ENCODE measurements around the gene BAZ1A.

Gene BAZ1A

GRCh38 chr14:34824826-34825225 lies 50.3 kb downstream of the BAZ1A start:
- H3K9me3 ChIP-seq (ENCODE audit: low read length) = no peaks in the 10 kb centered on the region
- no peak overlapping the region for H3K4me3 ChIP-seq (ENCODE audit: low read depth, low read length, poor library complexity, severe bottlenecking)
- H2AFZ ChIP-seq (ENCODE audit: low read length) = no peak overlapping the region
- H3K79me2 ChIP-seq (ENCODE audit: insufficient read depth, low read length) = 0 out of 2 replicates have a peak, but pooled peaks cover 5% of the 10 kb centered on the region
- H3K9ac ChIP-seq (ENCODE audit: low read length) = no peak overlapping the region
- peaks cover 74% of the 10 kb centered on the region for H3K36me3 ChIP-seq (ENCODE audit: insufficient read depth, low read length)
- no peaks in the 10 kb centered on the region for H3K27me3 ChIP-seq (ENCODE audit: insufficient read depth, low read length)
- no peaks in the 10 kb centered on the region for H4K20me1 ChIP-seq (ENCODE audit: insufficient read depth, low read length)
- H3K4me1 ChIP-seq (ENCODE audit: insufficient read depth, low read length, severe bottlenecking) = no peaks in the 10 kb centered on the region
- TF ChIP-seq CTCF (IDR thresholded peaks at IDR 0.05; ENCODE audit: low read length) (no peak), EZH2 (IDR thresholded peaks at IDR 0.05; ENCODE audit: borderline replicate concordance, low read length) (no peak)
- no peaks in the 10 kb centered on the region for H3K9me2 ChIP-seq (ENCODE audit: low read depth, low read length)
- no peak overlapping the region for H3K4me2 ChIP-seq (ENCODE audit: low read length)
- H3F3A ChIP-seq (ENCODE audit: insufficient read depth, low read length) = no peaks in the 10 kb centered on the region
- H3K27ac ChIP-seq (ENCODE audit: low read depth, low read length, poor library complexity, severe bottlenecking) = no peak overlapping the region

GRCh38 chr14:34824256-34824655 lies 50.9 kb downstream of the BAZ1A start:
- Histone ChIP-seq H3K4me1 (ENCODE audit: insufficient read depth, low read length, severe bottlenecking) (no peaks in the 10 kb centered on the region), H2AFZ (ENCODE audit: low read length) (no peak overlapping the region), H3K27ac (ENCODE audit: low read depth, low read length, poor library complexity, severe bottlenecking) (no peak overlapping the region), H3K4me2 (ENCODE audit: low read length) (no peak overlapping the region), H3K9me3 (ENCODE audit: low read length) (no peaks in the 10 kb centered on the region), H3K9me2 (ENCODE audit: low read depth, low read length) (no peaks in the 10 kb centered on the region), H4K20me1 (ENCODE audit: insufficient read depth, low read length) (no peaks in the 10 kb centered on the region), H3K4me3 (ENCODE audit: low read depth, low read length, poor library complexity, severe bottlenecking) (no peak overlapping the region), H3F3A (ENCODE audit: insufficient read depth, low read length) (no peaks in the 10 kb centered on the region), H3K36me3 (ENCODE audit: insufficient read depth, low read length) (peaks cover 79% of the 10 kb centered on the region), H3K9ac (ENCODE audit: low read length) (no peak overlapping the region), H3K79me2 (ENCODE audit: insufficient read depth, low read length) (no peaks in the 10 kb centered on the region), H3K27me3 (ENCODE audit: insufficient read depth, low read length) (no peaks in the 10 kb centered on the region)
- TF ChIP-seq CTCF (IDR thresholded peaks at IDR 0.05; ENCODE audit: low read length) (no peak), EZH2 (IDR thresholded peaks at IDR 0.05; ENCODE audit: borderline replicate concordance, low read length) (no peak)

GRCh38 chr14:34817768-34818167 lies 57.4 kb downstream of the BAZ1A start:
- Histone ChIP-seq H3K9me3 (ENCODE audit: low read length) (no peaks in the 10 kb centered on the region), H3F3A (ENCODE audit: insufficient read depth, low read length) (no peaks in the 10 kb centered on the region), H4K20me1 (ENCODE audit: insufficient read depth, low read length) (no peaks in the 10 kb centered on the region), H2AFZ (ENCODE audit: low read length) (no peak overlapping the region), H3K36me3 (ENCODE audit: insufficient read depth, low read length) (peaks cover 54% of the 10 kb centered on the region), H3K4me2 (ENCODE audit: low read length) (no peak overlapping the region), H3K4me1 (ENCODE audit: insufficient read depth, low read length, severe bottlenecking) (no peaks in the 10 kb centered on the region), H3K4me3 (ENCODE audit: low read depth, low read length, poor library complexity, severe bottlenecking) (no peak overlapping the region), H3K27ac (ENCODE audit: low read depth, low read length, poor library complexity, severe bottlenecking) (no peak overlapping the region), H3K79me2 (ENCODE audit: insufficient read depth, low read length) (0 out of 2 replicates have a peak, but pooled peaks cover 4% of the 10 kb centered on the region), H3K9ac (ENCODE audit: low read length) (no peak overlapping the region), H3K27me3 (ENCODE audit: insufficient read depth, low read length) (no peaks in the 10 kb centered on the region), H3K9me2 (ENCODE audit: low read depth, low read length) (no peaks in the 10 kb centered on the region)
- TF ChIP-seq CTCF (IDR thresholded peaks at IDR 0.05; ENCODE audit: low read length) (no peak), EZH2 (IDR thresholded peaks at IDR 0.05; ENCODE audit: borderline replicate concordance, low read length) (no peak)
